SKM-1 treated with dmso at 0.1 percent for 144 hours (cell line): ENCODE measurements around the gene EPSTI1.
"Not testable (repeated sequence)": the region's sequence is repeated elsewhere in the genome, so short reads cannot be mapped to it uniquely, and the experiment has no call there.

Experiments used
- DNase-seq: peaks from one replicate; lab custom pipeline; 2025; ENCODE audit not compliant: unreplicated experiment; lab: John Stamatoyannopoulos, UW

The EPSTI1 gene

DNA sequence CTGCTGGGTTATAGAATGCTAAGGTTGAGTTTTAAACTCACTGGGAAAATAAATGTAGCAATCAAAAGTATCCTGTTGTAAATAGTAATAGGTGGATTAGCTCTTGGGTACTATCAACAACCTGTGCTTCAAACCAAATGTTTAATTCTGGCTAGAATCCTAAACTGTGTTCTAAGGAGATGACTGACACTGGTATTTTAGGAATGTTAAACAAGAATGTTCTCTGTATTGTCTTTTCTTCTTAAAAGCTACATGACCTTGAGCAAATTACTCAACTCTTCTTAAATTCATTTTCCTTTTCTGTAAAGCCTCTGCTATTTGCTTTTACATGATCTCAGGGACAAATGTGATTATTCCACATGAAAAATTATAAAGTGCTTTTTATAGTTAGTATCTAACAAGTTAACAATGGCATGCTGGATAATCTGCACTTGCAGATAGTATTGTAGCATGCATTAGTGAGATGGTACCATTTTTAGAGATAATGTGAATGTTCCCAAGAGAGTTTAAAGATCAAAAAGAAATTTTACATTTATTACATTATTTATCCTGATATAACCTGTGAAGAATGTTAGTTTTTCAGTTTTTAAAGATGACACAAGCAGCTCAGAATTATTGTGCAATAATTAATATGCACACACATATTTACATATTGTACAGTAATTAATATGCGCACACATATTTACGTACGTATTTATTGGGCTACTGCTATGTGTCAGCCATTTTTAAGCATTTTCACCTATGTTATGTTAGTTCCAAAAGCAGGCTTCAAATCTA is 13.6 kb upstream of the EPSTI1 start:
- no peak for DNase-seq

DNA sequence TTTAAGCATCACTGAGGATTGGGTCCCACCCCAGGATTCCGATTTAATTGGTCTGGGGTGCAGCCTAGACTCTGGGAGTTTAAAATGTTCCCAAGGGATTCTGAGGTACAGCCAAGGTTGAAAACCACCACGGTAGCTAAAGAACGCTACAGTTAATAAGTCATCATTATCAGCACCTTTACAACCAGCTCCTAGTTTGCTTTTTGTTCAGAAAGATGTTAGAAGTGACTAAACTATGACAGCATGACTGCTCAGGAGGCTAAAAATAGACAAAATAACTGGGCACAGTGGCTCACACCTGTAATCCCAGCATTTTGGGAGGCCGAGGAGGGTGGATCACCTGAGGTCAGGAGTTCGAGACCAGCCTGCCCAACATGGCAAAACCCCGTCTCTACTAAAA is 11.7 kb upstream of the EPSTI1 start:
- DNase-seq: no peak

DNA sequence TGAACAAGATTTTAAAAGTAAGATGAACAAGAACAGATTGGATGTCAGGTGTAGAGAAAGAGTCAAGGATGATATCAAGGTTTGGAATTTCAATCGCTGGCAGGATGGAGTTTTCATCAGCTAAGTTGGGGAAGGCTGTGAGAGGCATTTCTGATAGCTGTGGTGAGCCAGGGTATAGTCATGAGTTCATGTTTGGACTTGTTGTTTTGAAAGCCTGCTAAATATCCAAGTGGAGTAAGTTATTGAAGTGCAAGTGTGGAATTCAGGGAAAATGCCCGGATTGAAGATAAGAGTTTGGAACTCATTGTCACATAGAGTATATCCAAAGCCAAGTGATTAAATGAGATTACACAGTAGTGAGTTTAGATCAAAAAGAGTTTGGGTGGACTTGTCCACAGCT is 11.0 kb upstream of the EPSTI1 start:
- no peak for DNase-seq

DNA sequence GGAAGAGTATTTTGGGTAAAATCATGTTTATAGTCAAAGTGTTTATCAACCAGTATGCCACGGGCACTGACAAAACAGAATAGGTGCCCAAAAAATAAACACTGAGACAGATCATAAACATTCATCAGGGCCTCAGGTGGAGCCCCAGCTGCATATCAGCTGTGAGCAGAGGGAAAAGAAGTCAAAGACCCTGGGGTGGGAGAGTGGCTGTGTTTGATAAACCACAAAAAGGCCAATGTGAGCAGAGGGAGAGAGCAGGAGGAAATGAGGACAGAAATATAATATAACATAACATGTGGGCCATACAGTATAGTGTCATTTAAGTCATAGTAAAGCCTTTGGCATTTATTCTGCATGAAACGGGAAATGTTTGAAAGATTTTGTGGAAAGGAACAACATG is 10.0 kb upstream of the EPSTI1 start:
- no peak for DNase-seq

DNA sequence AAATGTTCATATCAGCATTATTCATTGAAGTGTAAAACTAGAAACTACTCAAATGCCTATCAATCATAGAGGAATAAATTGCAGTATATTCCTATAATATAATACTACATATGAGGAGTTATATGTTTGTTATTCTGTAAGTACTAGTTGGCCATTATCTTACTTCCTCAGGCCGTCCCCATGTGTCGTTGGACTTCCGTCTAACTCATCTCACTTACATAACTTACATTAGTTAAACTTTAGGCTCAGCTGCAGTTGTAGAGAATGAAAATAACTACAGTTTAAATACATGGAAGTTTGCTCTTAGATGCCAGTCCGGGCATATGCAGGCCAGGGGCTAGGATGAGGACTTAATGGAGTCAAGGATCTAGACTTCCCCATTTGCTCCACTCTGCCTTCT is 8.6 kb upstream of the EPSTI1 start:
- no peak for DNase-seq

DNA sequence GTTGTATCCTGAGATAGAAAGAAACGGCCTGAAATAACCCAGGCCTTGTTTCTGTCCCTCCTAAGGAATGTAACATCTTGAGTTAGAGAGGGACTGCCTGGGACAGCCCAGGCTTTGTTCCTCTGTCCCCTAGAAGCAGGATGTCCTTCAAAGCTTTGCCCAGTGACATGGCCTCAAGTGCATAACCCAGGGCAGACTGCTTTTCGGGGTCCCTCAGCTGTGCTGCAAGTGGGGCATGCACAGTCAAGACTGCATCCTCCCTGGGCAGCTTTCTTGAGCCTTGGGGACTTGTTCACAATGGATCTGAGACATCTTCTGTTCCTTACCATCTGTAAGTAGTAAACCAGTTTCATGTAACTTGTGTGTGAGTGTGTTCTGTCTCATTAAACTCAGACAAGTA is 7.5 kb upstream of the EPSTI1 start:
- no peak for DNase-seq

DNA sequence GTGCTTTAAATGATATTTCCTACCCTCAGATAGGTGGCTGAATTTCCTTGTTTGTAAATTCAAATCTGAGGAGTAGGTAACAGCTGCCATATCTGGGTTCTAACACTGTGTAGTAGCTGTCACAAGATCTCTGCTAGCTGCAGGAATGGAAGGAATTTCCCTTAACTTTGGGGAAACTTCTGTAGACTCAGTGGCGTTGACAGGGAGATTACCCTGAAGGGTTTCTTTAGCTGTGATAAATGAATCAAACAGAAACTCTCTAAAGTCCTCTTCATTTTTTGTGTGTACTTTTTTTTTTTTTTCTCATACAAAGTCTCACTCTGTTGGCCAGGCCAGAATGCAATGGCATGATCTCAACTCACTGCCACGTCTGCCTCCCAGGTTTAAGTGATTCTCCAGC is 5.3 kb upstream of the EPSTI1 start:
- no peak for DNase-seq

DNA sequence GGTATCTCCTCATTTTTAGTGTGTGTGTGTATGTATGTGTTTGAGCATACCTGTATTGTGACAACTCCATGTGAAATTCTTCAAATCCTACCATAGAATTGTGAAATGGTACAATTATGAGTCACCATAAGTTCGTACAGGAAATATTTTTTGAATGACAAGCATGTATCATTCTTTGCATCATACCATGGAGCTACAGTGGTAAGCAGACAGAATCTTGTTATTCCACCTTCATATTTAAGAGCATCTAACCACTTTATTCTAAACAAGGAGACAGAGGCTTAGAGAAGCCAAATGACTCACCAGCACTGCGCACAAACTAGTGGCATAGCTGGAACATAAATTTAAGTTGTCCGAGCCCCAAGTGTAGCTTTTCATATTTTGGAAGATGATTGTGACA is 4.5 kb upstream of the EPSTI1 start:
- DNase-seq: no peak

DNA sequence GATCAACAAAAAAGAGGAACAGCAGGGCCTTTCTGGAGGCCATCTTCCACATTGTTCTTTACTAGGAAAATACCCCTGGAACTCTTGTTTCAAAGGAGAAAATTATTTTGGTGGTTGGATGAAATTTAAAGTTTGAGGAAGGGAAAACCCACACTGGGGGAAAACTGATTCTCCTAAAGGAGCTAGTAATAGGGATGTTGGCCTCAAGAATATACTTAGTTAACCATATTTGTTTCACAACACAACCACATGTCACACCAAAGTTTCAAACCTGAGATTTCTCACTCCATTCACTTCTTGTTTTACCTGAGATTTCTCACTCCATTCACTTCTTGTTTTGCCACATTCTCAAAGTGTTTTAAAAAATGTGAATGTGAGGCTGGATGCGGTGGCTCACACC is 2.8 kb upstream of the EPSTI1 start:
- DNase-seq: no peak

DNA sequence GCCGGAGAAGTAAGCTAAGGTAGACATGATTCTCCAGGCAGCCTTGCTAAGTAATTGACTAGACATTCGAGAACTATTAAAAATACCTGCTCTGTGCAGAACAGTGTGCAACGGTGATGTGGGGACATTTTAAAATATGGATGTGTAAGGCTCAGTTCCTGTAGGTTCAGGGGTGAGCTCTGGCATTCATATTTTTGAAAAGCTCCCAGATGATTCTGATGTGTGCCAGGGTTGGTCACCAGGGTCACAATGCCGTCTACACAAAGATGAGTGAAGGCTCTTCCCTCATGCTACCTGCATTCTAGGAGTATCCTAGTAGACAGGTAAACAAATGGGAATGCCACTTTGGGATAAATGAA is 702 bp upstream of the EPSTI1 start:
- no peak for DNase-seq

DNA sequence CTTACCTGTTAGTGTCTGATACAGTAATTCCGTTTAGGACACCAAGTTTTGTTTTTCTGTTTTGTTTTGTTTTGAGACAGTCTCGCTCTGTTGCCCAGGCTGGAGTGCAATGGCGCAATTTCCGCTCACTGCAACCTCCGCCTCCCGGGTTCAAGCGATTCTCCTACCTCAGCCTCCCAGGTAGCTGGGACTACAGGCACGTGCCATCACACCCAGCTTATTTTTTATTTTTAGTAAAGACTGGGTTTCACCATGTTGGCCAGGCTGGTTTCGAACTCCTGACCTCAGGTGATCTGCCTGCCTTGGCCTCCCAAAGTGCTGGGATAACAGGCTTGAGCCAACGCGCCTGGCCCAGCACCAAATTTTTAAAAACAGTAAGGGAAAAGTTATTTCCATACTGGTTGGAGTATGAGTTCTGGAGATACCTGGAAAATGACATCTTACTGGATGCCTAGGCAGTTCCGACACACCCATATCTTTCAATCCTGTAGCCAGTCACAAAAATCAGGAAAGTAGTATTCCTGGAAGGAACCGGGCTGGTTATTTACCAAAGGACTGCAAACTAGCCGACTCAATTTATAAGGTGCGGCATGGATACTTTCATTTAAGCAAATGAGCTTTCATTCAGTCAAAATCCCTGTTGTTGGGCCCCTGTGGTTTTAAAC is 676 bp downstream of the EPSTI1 start:
- DNase-seq: not testable (repeated sequence)

DNA sequence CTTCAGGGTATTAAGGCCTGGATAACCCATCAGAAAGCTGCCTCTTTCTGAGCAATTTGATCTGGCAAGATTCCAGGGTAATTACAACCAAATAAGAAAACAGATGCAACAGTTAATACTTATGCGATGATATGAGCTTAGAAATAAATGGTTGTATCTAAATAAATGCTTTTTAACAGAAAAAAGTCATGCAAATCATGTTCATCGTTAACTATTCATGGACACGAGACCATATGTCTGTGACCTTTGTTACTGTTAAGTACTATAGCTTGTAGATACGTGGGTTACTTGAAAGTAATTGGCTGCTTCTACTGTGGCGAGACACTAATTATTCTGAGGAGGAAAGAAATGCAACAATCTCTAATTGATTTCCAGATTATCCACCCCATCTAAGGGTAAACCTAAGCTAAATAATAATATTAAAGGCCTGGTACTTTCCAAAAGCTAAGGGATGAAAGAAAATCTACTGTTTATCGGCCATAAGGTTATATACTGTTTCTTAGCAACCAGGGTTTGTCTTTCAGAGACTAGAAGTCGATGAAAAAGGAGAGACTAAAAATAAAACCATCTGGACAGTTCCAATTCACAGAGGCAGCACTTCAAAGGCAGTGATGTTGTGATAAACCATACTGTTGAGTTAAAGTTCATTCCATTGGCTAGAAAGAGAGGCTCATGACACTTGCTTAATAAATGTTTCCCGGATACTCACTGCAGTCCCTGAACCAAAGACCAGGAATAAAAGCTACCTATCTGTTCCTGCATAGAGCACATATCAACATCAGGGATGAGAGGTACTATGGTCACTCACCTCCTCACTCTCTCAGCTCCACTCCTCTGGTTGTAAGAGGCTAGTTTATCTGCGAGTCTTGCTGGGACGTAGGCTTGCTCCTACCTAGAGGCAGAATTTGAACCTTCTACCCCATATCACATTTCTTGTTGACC is 1.5 kb downstream of the EPSTI1 start:
- DNase-seq: no peak

DNA sequence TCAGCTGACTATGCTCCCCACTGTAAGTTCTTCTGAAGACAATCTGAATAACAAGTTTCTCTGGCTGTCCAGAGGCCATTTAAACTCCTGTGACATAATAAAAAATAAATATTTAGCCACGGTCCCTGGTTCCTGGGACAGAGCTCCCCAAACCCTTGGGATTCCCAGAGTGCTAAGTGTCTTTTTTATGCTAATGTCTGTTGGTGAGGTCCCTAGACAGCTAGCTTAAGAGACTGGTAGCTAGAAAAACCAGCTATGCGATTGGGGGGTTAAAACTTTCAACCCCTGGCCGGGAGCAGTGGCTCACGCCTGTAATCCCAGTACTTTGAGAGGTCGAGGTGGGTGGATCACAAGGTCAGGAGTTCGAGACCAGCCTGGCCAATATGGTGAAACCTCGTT is 5.9 kb downstream of the EPSTI1 start:
- DNase-seq: no peak

DNA sequence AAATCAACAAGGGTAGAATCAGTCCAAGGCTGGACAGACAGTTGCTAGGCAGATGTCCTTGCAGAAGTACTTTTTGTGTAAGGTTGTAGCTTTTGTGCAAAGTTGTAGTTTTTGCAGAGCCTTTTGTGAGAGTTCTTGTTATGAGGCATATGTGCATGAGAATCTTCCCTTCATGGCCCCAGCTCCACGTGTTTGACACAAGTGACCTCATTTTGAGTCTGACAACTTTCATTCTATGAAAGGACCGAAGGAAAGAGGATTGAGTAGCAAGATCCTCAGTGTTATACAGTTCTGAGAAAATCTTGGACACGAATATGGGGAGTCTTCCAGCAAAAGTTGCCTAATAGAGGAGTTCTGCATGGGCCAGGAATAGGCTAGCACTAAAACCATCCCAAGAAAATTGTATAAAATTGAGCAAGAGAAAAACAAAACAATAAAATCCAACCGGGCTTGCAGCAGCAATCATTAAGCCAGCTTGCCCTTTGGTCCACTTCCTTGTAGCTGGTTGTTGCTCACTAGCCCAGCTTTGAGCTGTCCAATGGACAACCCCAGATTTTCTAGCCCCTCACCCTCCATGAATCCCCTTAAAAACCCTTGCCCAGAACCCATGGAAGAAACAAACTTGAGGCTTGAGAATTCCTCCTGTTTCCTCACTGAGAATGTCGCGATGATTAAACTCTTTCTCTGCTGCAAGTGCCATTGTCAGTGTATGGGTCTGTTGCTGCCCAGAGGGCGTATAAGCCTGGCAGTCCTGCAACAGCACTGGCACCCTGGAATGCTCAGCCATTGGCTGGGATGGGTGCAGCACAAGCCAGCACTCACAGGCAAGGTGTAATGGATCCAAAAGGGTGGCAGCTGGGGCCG is 6.5 kb downstream of the EPSTI1 start:
- DNase-seq: no peak

DNA sequence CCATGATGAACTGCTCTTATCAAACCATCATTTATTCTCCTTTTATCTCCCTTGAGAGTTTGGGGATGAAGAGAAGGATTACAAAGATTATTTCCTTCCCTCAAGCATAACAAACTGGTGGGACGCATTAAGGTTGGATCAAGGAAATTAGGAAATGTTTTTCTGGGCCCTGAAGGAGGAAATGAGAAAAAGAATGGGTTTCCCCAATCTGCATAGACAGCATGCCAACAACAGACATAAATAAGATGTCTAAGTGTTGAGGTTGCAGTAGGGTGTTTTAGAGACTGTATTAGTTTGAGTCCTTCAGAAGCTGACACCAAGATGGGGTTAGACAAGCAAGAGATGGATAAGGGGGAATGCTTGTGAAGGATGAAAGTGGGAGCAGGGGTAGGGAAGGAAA is 7.3 kb downstream of the EPSTI1 start:
- no peak for DNase-seq

DNA sequence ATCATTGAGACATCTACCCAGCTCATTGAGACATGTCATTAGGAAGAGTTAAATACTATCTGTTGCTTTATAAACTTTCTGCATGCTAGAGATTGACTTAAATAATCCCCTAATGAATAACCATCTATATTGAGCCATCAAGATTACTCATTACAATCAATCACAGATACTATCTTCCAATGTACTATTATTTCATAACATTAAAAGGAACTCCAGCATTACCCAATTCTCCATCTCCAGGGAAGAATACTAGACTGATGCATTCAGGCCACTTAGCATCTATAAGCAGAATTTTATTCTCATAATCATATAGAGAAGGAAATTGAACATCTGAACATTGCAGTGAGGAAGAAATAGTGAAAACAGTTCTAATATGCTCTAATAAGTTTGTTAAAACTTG is 8.0 kb downstream of the EPSTI1 start:
- no peak for DNase-seq

DNA sequence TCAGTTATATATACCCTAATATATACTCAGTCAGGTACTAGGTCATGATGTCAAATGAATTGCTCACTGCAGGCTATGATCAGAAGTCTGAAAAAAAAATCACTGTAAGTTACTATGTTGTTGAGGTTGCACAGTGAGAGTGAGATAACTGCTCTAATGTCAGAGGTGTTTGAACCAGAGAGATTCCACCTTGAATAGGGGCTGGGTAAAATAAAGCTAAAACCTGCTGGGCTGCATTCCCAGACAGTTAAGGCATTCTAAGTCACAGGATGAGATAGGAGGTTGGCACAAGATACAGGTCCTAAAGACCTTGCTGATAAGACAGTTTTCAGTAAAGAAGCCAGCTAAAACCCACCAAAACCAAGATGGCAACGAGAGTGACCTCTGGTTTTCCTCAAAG is 10.2 kb downstream of the EPSTI1 start:
- no peak for DNase-seq

DNA sequence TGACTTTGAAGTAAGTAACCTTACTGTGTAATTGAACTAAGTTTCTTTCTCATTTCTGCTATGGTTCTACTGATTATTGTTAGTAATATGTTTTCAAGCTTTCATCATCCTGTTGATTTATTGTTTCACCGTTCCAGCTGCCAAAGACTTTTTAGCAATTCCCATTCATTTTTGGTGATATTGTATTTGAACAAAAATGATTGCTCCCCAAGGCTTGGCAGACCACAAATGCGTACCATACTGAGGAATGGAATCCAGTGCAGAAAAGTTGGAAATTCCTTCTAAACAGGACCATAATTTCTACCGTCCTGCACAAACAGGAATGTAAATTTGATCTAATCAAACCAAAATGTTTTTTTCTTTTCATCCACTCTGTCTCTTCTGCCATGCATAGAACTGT is 10.7 kb downstream of the EPSTI1 start:
- no peak for DNase-seq

DNA sequence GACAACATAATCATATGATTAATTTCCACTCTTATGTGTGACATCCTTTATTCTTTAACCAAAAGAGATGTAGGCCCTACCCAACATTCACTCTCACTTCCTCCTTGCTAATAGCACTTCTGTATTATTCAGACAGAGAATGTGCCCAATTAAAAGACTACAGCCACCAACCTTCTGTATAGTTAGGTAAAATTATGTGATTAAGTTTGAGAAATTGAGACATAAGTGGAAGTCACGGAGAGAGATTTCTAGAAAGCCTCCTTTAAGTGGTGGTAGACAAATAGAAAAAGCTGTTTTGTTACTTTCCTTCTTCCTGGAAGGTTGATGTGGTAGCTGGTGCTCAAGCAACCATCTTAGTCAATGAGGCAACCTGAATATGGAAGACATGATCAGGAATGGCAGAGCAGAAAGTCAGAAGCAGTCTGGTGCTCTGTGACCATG is 14.8 kb downstream of the EPSTI1 start:
- DNase-seq: no peak

DNA sequence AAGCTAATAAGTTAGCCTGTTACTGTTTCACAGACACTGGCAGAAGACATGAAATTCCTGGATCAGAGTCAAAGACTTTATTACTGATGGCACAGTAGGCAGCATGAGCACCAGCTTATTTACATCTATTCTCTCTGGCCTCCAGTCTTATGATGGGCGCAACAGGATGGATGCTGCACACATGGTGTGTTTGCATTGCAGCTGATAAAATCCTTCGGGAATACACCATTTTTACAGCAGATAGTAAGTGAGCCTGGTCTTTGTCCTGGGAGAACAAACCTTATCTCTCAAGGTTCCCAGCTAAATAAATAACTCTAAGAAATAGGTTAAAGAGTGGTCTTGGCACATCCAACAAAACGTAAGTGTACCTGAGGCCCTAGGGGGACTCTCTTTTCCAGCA is 16.0 kb downstream of the EPSTI1 start:
- DNase-seq: no peak

DNA sequence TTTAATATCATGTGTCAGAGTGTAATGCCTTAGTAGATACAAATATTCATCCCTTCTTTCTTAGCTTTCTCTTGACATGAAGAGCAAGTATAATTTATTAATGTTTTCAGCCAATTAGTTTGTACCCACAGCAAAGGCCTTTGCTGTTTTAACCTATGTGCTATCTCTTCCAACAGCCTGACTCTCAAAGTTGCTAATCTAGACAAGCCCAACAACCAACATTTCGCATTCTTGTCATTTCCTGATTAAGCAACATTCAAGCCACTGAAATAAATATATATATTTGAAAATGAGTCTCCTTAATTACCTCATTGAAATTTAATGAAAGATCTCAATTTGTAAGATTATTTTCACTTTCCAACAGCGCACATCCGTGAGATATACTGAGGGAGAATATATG is 18.5 kb downstream of the EPSTI1 start:
- DNase-seq: no peak
